KMS-11 (cell line): ENCODE data around the gene NFATC1.

Experiments
- H2AFZ ChIP-seq: fragments of 200-600 bp; sonication (generic); 2 replicates; pipeline ENCODE4 v1.6.1; 2016; ENCODE audit warnings: antibody characterized with exemption, mixed run types, low read depth
- H3K27ac ChIP-seq: fragments of 200-600 bp; sonication (generic); 2 replicates; pipeline ENCODE4 v1.6.1; 2016; ENCODE audit warnings: mild to moderate bottlenecking, mixed run types
- H3K27me3 ChIP-seq: fragments of 200-600 bp; sonication (generic); 2 replicates; pipeline ENCODE4 v1.6.1; 2017; ENCODE audit warnings: mild to moderate bottlenecking, low read depth, mixed run types, moderate library complexity; ENCODE audit not compliant: insufficient read depth
- H3K36me3 ChIP-seq: fragments of 200-600 bp; sonication (generic); 2 replicates; pipeline ENCODE4 v1.6.1; 2017; ENCODE audit warnings: mild to moderate bottlenecking, mixed run types; ENCODE audit not compliant: insufficient read depth
- H3K4me1 ChIP-seq: fragments of 200-600 bp; sonication (generic); 2 replicates; pipeline ENCODE4 v1.6.1; 2016; ENCODE audit warnings: mild to moderate bottlenecking, low read depth, mixed run types; ENCODE audit not compliant: poor library complexity, severe bottlenecking
- H3K4me2 ChIP-seq: fragments of 200-600 bp; sonication (generic); 2 replicates; pipeline ENCODE4 v1.7.0; 2016; ENCODE audit warnings: mild to moderate bottlenecking, mixed run types
- H3K4me3 ChIP-seq: fragments of 200-600 bp; sonication (generic); IDR thresholded peaks from 2 replicates; pipeline ENCODE4 v1.6.1; 2017; ENCODE audit warnings: low read depth, low read length, mixed read lengths; ENCODE audit not compliant: insufficient read depth
- H3K79me2 ChIP-seq: fragments of 200-600 bp; sonication (generic); 2 replicates; pipeline ENCODE4 v1.6.1; 2016; ENCODE audit warnings: low read depth, mixed run types; ENCODE audit not compliant: insufficient read depth
- H3K9ac ChIP-seq: fragments of 200-600 bp; sonication (generic); 2 replicates; pipeline ENCODE4 v1.6.1; 2016; ENCODE audit warnings: mild to moderate bottlenecking, mixed run types
- H4K20me1 ChIP-seq: fragments of 200-600 bp; sonication (generic); 2 replicates; pipeline ENCODE4 v1.6.1; 2016; ENCODE audit warnings: mild to moderate bottlenecking, mixed run types; ENCODE audit not compliant: insufficient read depth
- CTCF ChIP-seq: fragments of 200-600 bp; sonication (generic); conservative IDR thresholded peaks from 2 replicates; pipeline ENCODE4 v1.6.1; 2017; ENCODE audit warnings: low read depth, mild to moderate bottlenecking, antibody characterized with exemption, low read length, moderate library complexity, mixed read lengths

NFATC1 gene

GRCh38 chr18:79472946-79473345 is 77.2 kb downstream of the NFATC1 start:
- no peaks in the 10 kb centered on the region for H3K27me3 ChIP-seq
- no peaks in the 10 kb centered on the region for H3K79me2 ChIP-seq
- H3K9ac ChIP-seq = no peak overlapping the region
- no peak for TF ChIP-seq CTCF
- no peak overlapping the region for H2AFZ ChIP-seq
- H3K4me1 ChIP-seq = no peaks in the 10 kb centered on the region
- no peak overlapping the region for H3K4me2 ChIP-seq
- no peak overlapping the region for H3K27ac ChIP-seq
- H3K36me3 ChIP-seq = no peaks in the 10 kb centered on the region
- no peak overlapping the region for H3K4me3 ChIP-seq
- H4K20me1 ChIP-seq = no peaks in the 10 kb centered on the region

- Histone ChIP-seq H3K27me3 (no peaks in the 10 kb centered on the region), H3K36me3 (no peaks in the 10 kb centered on the region), H4K20me1 (no peaks in the 10 kb centered on the region), H3K9ac (no peak overlapping the region), H3K79me2 (no peaks in the 10 kb centered on the region), H3K4me3 (no peak overlapping the region), H3K4me2 (no peak overlapping the region), H3K27ac (no peak overlapping the region), H2AFZ (no peak overlapping the region), H3K4me1 (no peaks in the 10 kb centered on the region)
- TF ChIP-seq CTCF = no peak
Measured at GRCh38 chr18:79476031-79476917, 80.5 kb downstream of the NFATC1 start.

- Histone ChIP-seq H3K79me2 (no peaks in the 10 kb centered on the region), H3K36me3 (no peaks in the 10 kb centered on the region), H3K4me2 (no peak overlapping the region), H2AFZ (no peak overlapping the region), H3K27ac (no peak overlapping the region), H3K27me3 (no peaks in the 10 kb centered on the region), H3K9ac (no peak overlapping the region), H4K20me1 (no peaks in the 10 kb centered on the region), H3K4me1 (no peaks in the 10 kb centered on the region), H3K4me3 (no peak overlapping the region)
- no peak for TF ChIP-seq CTCF
Measured at GRCh38 chr18:79476918-79477571, 81.3 kb downstream of the NFATC1 start.

GRCh38 chr18:79477711-79478483 is 82.2 kb downstream of the NFATC1 start:
- H3K27ac ChIP-seq = no peak overlapping the region
- no peaks in the 10 kb centered on the region for H3K36me3 ChIP-seq
- H3K79me2 ChIP-seq = no peaks in the 10 kb centered on the region
- no peaks in the 10 kb centered on the region for H3K4me1 ChIP-seq
- no peak overlapping the region for H3K4me2 ChIP-seq
- no peaks in the 10 kb centered on the region for H4K20me1 ChIP-seq
- no peak for TF ChIP-seq CTCF
- no peaks in the 10 kb centered on the region for H3K27me3 ChIP-seq
- H3K9ac ChIP-seq = no peak overlapping the region
- H2AFZ ChIP-seq = no peak overlapping the region
- no peak overlapping the region for H3K4me3 ChIP-seq
